Mammary epithelial cell (primary cell): ENCODE measurements around the gene RGS4.

Experiments
- CTCF ChIP-seq, 2 donors: IDR thresholded peaks in 1 of 2; conservative IDR thresholded peaks in 1 of 2; 2 replicates each; pipeline ENCODE4 v1.5.1; 2011 to 2012; ENCODE audit warnings: inconsistent platforms in 2 of 2, low read length in 2 of 2, mild to moderate bottlenecking in 2 of 2, control low read depth in 1 of 2, low read depth in 1 of 2; ENCODE audit not compliant: insufficient read depth in 1 of 2; ENCODE audit errors: extremely low read depth in 1 of 2
- EZH2 ChIP-seq: IDR thresholded peaks from 2 replicates; pipeline ENCODE4 v1.6.1; 2012; ENCODE audit warnings: low read length, inconsistent platforms, borderline replicate concordance

GRCh38 chr1:163106364-163106987 lies 37.3 kb downstream of the RGS4 start:
- TF ChIP-seq EZH2 (no peak), CTCF (conservative IDR thresholded peaks at IDR 0.05 in 1 of 2, IDR thresholded peaks at IDR 0.05 in 1 of 2; ENCODE audit: extremely low read depth in 1 of 2, insufficient read depth in 1 of 2, low read depth in 1 of 2, low read length in 2 of 2) (no peak)
